H1 (cell line): Measurements from ENCODE around the gene CNRIP1. TPM values are rescaled to one million over a fixed set of nuclear protein-coding genes. Genes with fewer than 3 reads are reported as not detected.
A peak's percentile ranks its signal among the peaks of the same experiment; 100 is the strongest.

Source experiments
- CTCF ChIA-PET: fragments of 300-600 bp; sonication (Branson Sonifier 250); formaldehyde crosslinking; loops from one replicate; lab custom pipeline; 2021; ENCODE audit not compliant: partially characterized antibody; lab: Charles Lee
- POLR2A ChIA-PET: fragments of 300-600 bp; sonication (Branson Sonifier 250); formaldehyde crosslinking; loops from one replicate; lab custom pipeline; 2021; ENCODE audit warnings: inconsistent platforms; ENCODE audit not compliant: partially characterized antibody; lab: Charles Lee
- DNase-seq, 2 experiments: peaks; one replicate each; pipeline versions ENCODE4 v3.0.0 to v3.0.0-alpha.2; 2010 to 2022; ENCODE audit warnings: low spot score in 2 of 2, low read depth in 1 of 2, mixed read lengths in 1 of 2
- FAIRE-seq: peaks from 2 replicates; lab custom pipeline; 2011; peaks lifted over from hg19 to GRCh38; lab: Jason Lieb, UNC
- H2AFZ ChIP-seq: 2 replicates; pipeline ENCODE4 v1.8.1; 2012; ENCODE audit warnings: low read length, inconsistent platforms
- H2AK5ac ChIP-seq: 2 replicates; pipeline ENCODE4 v1.6.1; 2013; ENCODE audit warnings: low read depth, low read length
- H2BK120ac ChIP-seq: replicated peaks from 2 replicates; pipeline ENCODE3; 2013; ENCODE audit warnings: low read depth, low read length, inconsistent platforms
- H2BK12ac ChIP-seq: 2 replicates; pipeline ENCODE4 v1.6.1; 2013; ENCODE audit warnings: low read depth, low read length
- H2BK15ac ChIP-seq: 2 replicates; pipeline ENCODE4 v1.6.1; 2013; ENCODE audit warnings: low read length
- H2BK20ac ChIP-seq: 2 replicates; pipeline ENCODE4 v1.6.1; 2013; ENCODE audit warnings: low read length
- H2BK5ac ChIP-seq: 2 replicates; pipeline ENCODE4 v1.6.1; 2013; ENCODE audit warnings: low read depth, low read length
- H3K14ac ChIP-seq: 2 replicates; pipeline ENCODE4 v1.6.1; 2013; ENCODE audit warnings: inconsistent platforms; ENCODE audit not compliant: insufficient read length
- H3K18ac ChIP-seq: 2 replicates; pipeline ENCODE4 v1.6.1; 2013; ENCODE audit warnings: low read length; ENCODE audit errors: extremely low read depth
- H3K23ac ChIP-seq: 2 replicates; pipeline ENCODE4 v1.6.1; 2013; ENCODE audit warnings: inconsistent platforms; ENCODE audit not compliant: insufficient read length
- H3K23me2 ChIP-seq: 2 replicates; pipeline ENCODE4 v1.6.1; 2013; ENCODE audit warnings: low read depth, low read length
- H3K27ac ChIP-seq: 2 replicates; pipeline ENCODE4 v1.6.1; 2011; ENCODE audit warnings: low read depth, low read length, inconsistent platforms
- H3K27me3 ChIP-seq, 4 experiments: replicated peaks in 1 of 4; 1 replicate in 1 of 4; 2 replicates in 3 of 4; pipeline versions ENCODE4 v1.6.1 to v1.8.1; 2011 to 2013; ENCODE audit warnings: low read length in 3 of 4, mild to moderate bottlenecking in 3 of 4, inconsistent platforms in 2 of 4, mixed read lengths in 2 of 4, moderate library complexity in 1 of 4; ENCODE audit not compliant: control insufficient read depth in 3 of 4, insufficient read depth in 3 of 4; ENCODE audit errors: extremely low read depth in 1 of 4
- H3K36me3 ChIP-seq, 4 experiments: 2 replicates each; pipeline versions ENCODE4 v1.6.1 to v1.8.1; 2011 to 2013; ENCODE audit warnings: mild to moderate bottlenecking in 4 of 4, low read length in 3 of 4, moderate library complexity in 2 of 4, control low read depth in 1 of 4, inconsistent platforms in 1 of 4; ENCODE audit not compliant: insufficient read depth in 4 of 4, control insufficient read depth in 2 of 4
- H3K4ac ChIP-seq: replicated peaks from 2 replicates; pipeline ENCODE3; 2013; ENCODE audit warnings: low read length, low read depth, mixed read lengths, inconsistent platforms; ENCODE audit not compliant: insufficient read length
- H3K4me1 ChIP-seq, 4 experiments: replicated peaks in 1 of 4; 1 replicate in 1 of 4; 2 replicates in 3 of 4; pipeline versions ENCODE4 v1.6.1 to v1.8.1; 2011 to 2013; ENCODE audit warnings: low read length in 3 of 4, inconsistent platforms in 2 of 4, mixed read lengths in 1 of 4; ENCODE audit not compliant: insufficient read depth in 4 of 4, control insufficient read depth in 3 of 4
- H3K4me2 ChIP-seq, 2 experiments: 2 replicates each; pipeline versions ENCODE4 v1.6.1 to v1.8.1; 2011 to 2013; ENCODE audit warnings: low read depth in 2 of 2, low read length in 2 of 2, control low read depth in 1 of 2, inconsistent platforms in 1 of 2, mild to moderate bottlenecking in 1 of 2; ENCODE audit not compliant: insufficient read depth in 1 of 2
- H3K4me3 ChIP-seq, 4 experiments: fragments of 200-600, 300-600 bp in 1 of 4; sonication (generic), shearing (Covaris generic), sonication (Bioruptor Twin) in 1 of 4; 2 replicates each; pipeline versions ENCODE4 v1.5.1 to v1.8.1; 2011 to 2016; ENCODE audit warnings: low read length in 4 of 4, low read depth in 3 of 4, control low read depth in 2 of 4, inconsistent platforms in 2 of 4, mild to moderate bottlenecking in 2 of 4, mixed read lengths in 1 of 4, moderate library complexity in 1 of 4; ENCODE audit not compliant: insufficient read depth in 2 of 4; ENCODE audit errors: extremely low read depth in 1 of 4
- H3K56ac ChIP-seq: replicated peaks from 2 replicates; pipeline ENCODE3; 2013; ENCODE audit warnings: low read depth, mild to moderate bottlenecking, mixed read lengths, low read length, inconsistent platforms; ENCODE audit not compliant: insufficient read length
- H3K79me1 ChIP-seq: 2 replicates; pipeline ENCODE4 v1.6.1; 2013; ENCODE audit warnings: low read depth, low read length, control low read depth
- H3K79me2 ChIP-seq, 2 experiments: 2 replicates each; pipeline versions ENCODE4 v1.6.1 to v1.8.1; 2012 to 2013; ENCODE audit warnings: low read length in 2 of 2, mild to moderate bottlenecking in 2 of 2, inconsistent platforms in 1 of 2; ENCODE audit not compliant: insufficient read depth in 2 of 2, control insufficient read depth in 1 of 2
- H3K9ac ChIP-seq, 4 experiments: replicated peaks in 1 of 4; 1 replicate in 1 of 4; 2 replicates in 3 of 4; pipeline versions ENCODE4 v1.6.1 to v1.8.1; 2011 to 2013; ENCODE audit warnings: low read depth in 3 of 4, low read length in 3 of 4, control low read depth in 2 of 4, mild to moderate bottlenecking in 2 of 4, moderate library complexity in 2 of 4, inconsistent platforms in 1 of 4; ENCODE audit errors: extremely low read depth in 1 of 4
- H3K9me3 ChIP-seq, 2 experiments: 2 replicates each; pipeline versions ENCODE4 v1.6.1 to v1.8.1; 2012 to 2013; ENCODE audit warnings: mild to moderate bottlenecking in 2 of 2, moderate library complexity in 2 of 2, control low read depth in 1 of 2, inconsistent platforms in 1 of 2, low read depth in 1 of 2, low read length in 1 of 2, mixed read lengths in 1 of 2; ENCODE audit not compliant: insufficient read depth in 2 of 2
- H4K20me1 ChIP-seq, 2 experiments: replicated peaks in 1 of 2; 2 replicates each; pipeline versions ENCODE3 to v1.8.1; 2011 to 2013; ENCODE audit warnings: inconsistent platforms in 2 of 2, low read length in 2 of 2, mild to moderate bottlenecking in 1 of 2; ENCODE audit not compliant: insufficient read depth in 2 of 2, control insufficient read depth in 1 of 2
- H4K5ac ChIP-seq: 2 replicates; pipeline ENCODE4 v1.6.1; 2013; ENCODE audit warnings: low read length, low read depth, mixed read lengths, inconsistent platforms; ENCODE audit not compliant: insufficient read length
- H4K8ac ChIP-seq: 2 replicates; pipeline ENCODE4 v1.8.0; 2013; ENCODE audit warnings: mild to moderate bottlenecking, moderate library complexity, low read length, inconsistent platforms; ENCODE audit not compliant: insufficient read depth; ENCODE audit errors: extremely low read depth
- H4K91ac ChIP-seq: replicated peaks from 2 replicates; pipeline ENCODE3; 2013; ENCODE audit warnings: low read length, mixed read lengths, inconsistent platforms; ENCODE audit not compliant: insufficient read length
- CREB1 ChIP-seq: IDR thresholded peaks from 2 replicates; pipeline ENCODE4 v1.6.1; 2012; ENCODE audit warnings: inconsistent platforms
- EP300 ChIP-seq, 2 experiments: IDR thresholded peaks; 1 replicate in 1 of 2; 2 replicates in 1 of 2; pipeline ENCODE4 v1.6.1; 2011 to 2012; ENCODE audit warnings: low read depth in 2 of 2, low read length in 2 of 2, mild to moderate bottlenecking in 2 of 2, borderline replicate concordance in 1 of 2, inconsistent platforms in 1 of 2, moderate library complexity in 1 of 2
- JUN ChIP-seq: IDR thresholded peaks from 2 replicates; pipeline ENCODE4 v1.6.1; 2011; ENCODE audit warnings: low read depth, mild to moderate bottlenecking, improper control_type of control experiment, low read length
- KDM4A ChIP-seq: IDR thresholded peaks from one replicate; pipeline ENCODE4 v1.7.1; 2012; ENCODE audit warnings: low read depth, mild to moderate bottlenecking, moderate library complexity, low read length, inconsistent platforms; ENCODE audit not compliant: severe bottlenecking
- MAX ChIP-seq: IDR thresholded peaks from 2 replicates; pipeline ENCODE4 v1.6.1; 2012; ENCODE audit warnings: inconsistent platforms
- POLR2AphosphoS5 ChIP-seq: IDR thresholded peaks from 2 replicates; pipeline ENCODE4 v1.6.1; 2011; ENCODE audit warnings: low read depth, low read length
- SIN3A ChIP-seq, 2 experiments: IDR thresholded peaks in 1 of 2; conservative IDR thresholded peaks in 1 of 2; 2 replicates each; pipeline ENCODE4 v1.6.1; 2011 to 2012; ENCODE audit warnings: low read length in 2 of 2, improper control_type of control experiment in 1 of 2, low read depth in 1 of 2, mild to moderate bottlenecking in 1 of 2
- SIX5 ChIP-seq: IDR thresholded peaks from 2 replicates; pipeline ENCODE4 v1.6.1; 2011; ENCODE audit warnings: mild to moderate bottlenecking, low read depth, low read length
- WGBS, 2 experiments: shearing (Covaris generic) in 1 of 2; methylation state at CpG; one replicate each; pipeline versions ENCODE4 v1.1.6 to v1.1.7; 2013 to 2015; ENCODE audit warnings: low lambda C conversion rate in 2 of 2, mixed read lengths in 2 of 2, inconsistent platforms in 1 of 2, low coverage in 1 of 2, missing lambda C conversion rate in 1 of 2; ENCODE audit not compliant: insufficient replicate concordance in 2 of 2, insufficient coverage in 1 of 2, insufficient read length in 1 of 2; ENCODE audit errors: extremely low coverage in 1 of 2, missing lambda C conversion rate in 1 of 2; 5-methylcytosine and 5-hydroxymethylcytosine counted together
- polyA plus RNA-seq, 7 experiments: library from polyadenylated mRNA; depleted of rRNA in 3 of 7; stranded (reverse) in 5 of 7; unstranded in 2 of 7; fragments of >200 nt in 5 of 7; fragments of 200-250 nt in 2 of 7; gene quantifications; 1 replicate in 5 of 7; 2 replicates in 1 of 7; 4 replicates in 1 of 7; pipeline versions ENCODE4 v1.2.1 to v1.2.3, GENCODE V29; 2011 to 2013; ENCODE audit warnings: missing spikeins in 2 of 7, mixed read lengths in 2 of 7
- total RNA-seq: library from RNA; stranded (reverse); fragmentation: NEBNext Ultra II Directional; extraction: Animal tissue kit (Norgen Biotek cat#: 25700); gene quantifications from 2 replicates; pipeline ENCODE4 v1.2.1, GENCODE V29; 2021
- TF ChIP-seq, protein P1 (sequence below): IDR thresholded peaks from 2 replicates; pipeline ENCODE4 v1.6.1; 2012; ENCODE audit warnings: inconsistent platforms

CNRIP1 gene
- total and polyA plus RNA-seq, 2 of the 8 experiments (the other 6 are each of a cell fraction or from before 2014, with no cell fraction given): 4.6 to 7.0 TPM

GRCh38 chr2:68252400-68253218 is 67.1 kb downstream of the CNRIP1 start, which contains the start of gene PPP3R1:
PPP3R1 (minus strand) TSS chr2:68252532; CDS start chr2:68252127, 405 bp downstream.
- Histone ChIP-seq H3K27ac (peak within 1 kb of the TSS; percentile 81), H2BK15ac (no peak within 1 kb of the TSS), H2BK5ac (peak within 1 kb of the TSS; percentile 94), H3K14ac (no peak within 1 kb of the TSS), H3K27me3 (no peaks in the 10 kb centered on the region), H3K56ac (peak within 1 kb of the TSS; percentile 66), H3K4me2 (peak within 1 kb of the TSS; percentile 80), H3K4me3 (peak within 1 kb of the TSS; percentile 92 to 97 (median 95)), H3K4me1 (peaks cover 2 to 16% (median 5%) of the 10 kb centered on the region in 4 experiments; a peak in 5 of 7 replicates), H4K8ac (peak within 1 kb of the TSS; percentile 95), H3K18ac (peak within 1 kb of the TSS; percentile 51), H3K23me2 (peaks cover 5% of the 10 kb centered on the region; the same call in 1 of the 2 replicates), H2BK120ac (peak within 1 kb of the TSS; percentile 43), H2AFZ (peak within 1 kb of the TSS; percentile 74; the same call in 1 of the 2 replicates), H4K91ac (peak within 1 kb of the TSS; percentile 22), H3K4ac (peak within 1 kb of the TSS; percentile 90), H3K79me1 (no peaks in the 10 kb centered on the region), H4K20me1 (peaks cover 13 to 16% of the 10 kb centered on the region in 2 experiments), H3K23ac (no peak within 1 kb of the TSS), H3K9me3 (no peaks in the 10 kb centered on the region), H2BK12ac (peak within 1 kb of the TSS; percentile 86; the same call in 1 of the 2 replicates), H3K79me2 (peaks cover 26 to 47% of the 10 kb centered on the region in 2 experiments), H2AK5ac (no peak within 1 kb of the TSS), H2BK20ac (no peak within 1 kb of the TSS; the same call in 1 of the 2 replicates), H4K5ac (peak within 1 kb of the TSS; percentile 49), H3K9ac (peak within 1 kb of the TSS; percentile 86 to 92 (median 88)), H3K36me3 (peaks cover 0 to 4% (median 0%) of the 10 kb centered on the region in 4 experiments; a peak in 1 of 8 replicates)
- ChIA-PET CTCF (interaction anchor here (0.6 to 1.5 kb wide), 4 partner anchors 15 to 131 kb away, joined by 3 to 4 read pairs (median 4); no protein-coding TSS in a partner anchor), POLR2A (interaction anchor here (0.7 to 3.1 kb wide), 4 partner anchors 24 to 189 kb away, joined by 3 to 15 read pairs (median 4); partner anchors contain the start of genes C1D and PNO1)
- 0% methylated on average over 40 of the region's 79 CpGs; no CpG with 5 or more reads in 1 of the 2 experiments for WGBS, 2 experiments
- no peak for FAIRE-seq
- DNase-seq: peak; percentile 84 to 88
- TF ChIP-seq MAX (peak; percentile 85), POLR2AphosphoS5 (peak; percentile 59), KDM4A (peak; percentile 62), SIX5 (no peak), CREB1 (peak; percentile 89), SIN3A (conservative IDR thresholded peaks at IDR 0.05 in 1 of 2, IDR thresholded peaks at IDR 0.05 in 1 of 2; ENCODE audit: low read depth in 1 of 2, low read length in 2 of 2) (peak in 1 of 2 experiments; percentile 60; a peak in 1 of 4 replicates), EP300 (IDR thresholded peaks at IDR 0.05; ENCODE audit: borderline replicate concordance in 1 of 2, low read depth in 2 of 2, low read length in 2 of 2) (peak in 1 of 2 experiments; percentile 71; a peak in 2 of 3 replicates), JUN (no peak)
- TF ChIP-seq, protein P1, sequence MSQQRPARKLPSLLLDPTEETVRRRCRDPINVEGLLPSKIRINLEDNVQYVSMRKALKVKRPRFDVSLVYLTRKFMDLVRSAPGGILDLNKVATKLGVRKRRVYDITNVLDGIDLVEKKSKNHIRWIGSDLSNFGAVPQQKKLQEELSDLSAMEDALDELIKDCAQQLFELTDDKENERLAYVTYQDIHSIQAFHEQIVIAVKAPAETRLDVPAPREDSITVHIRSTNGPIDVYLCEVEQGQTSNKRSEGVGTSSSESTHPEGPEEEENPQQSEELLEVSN: peak; percentile 73
